Measurements from ENCODE around the gene GNB5. TPM values are rescaled to one million over a fixed set of nuclear protein-coding genes. Genes with fewer than 3 reads are reported as not detected.

GNB5 gene
- total RNA-seq, 2 experiments from 2014 or later: 36.1 to 40.5 TPM

- no peaks in the 10 kb centered on the region for H3K9me3 Mint-ChIP-seq
- POLR2A ChIA-PET: interaction anchor here (1.5 kb wide), 1 partner anchor 42 kb away, joined by 23 read pairs; no protein-coding TSS in a partner anchor
- no peaks in the 10 kb centered on the region for H3K27me3 Mint-ChIP-seq
- peak overlapping the region; percentile 83 for H3K4me3 Mint-ChIP-seq
- DNase-seq (no peak), ATAC-seq (ENCODE audit: low read depth) (no peak)
- H3K4me1 Mint-ChIP-seq: peaks cover 21% of the 10 kb centered on the region
- peaks cover 1% of the 10 kb centered on the region for H3K36me3 Mint-ChIP-seq
- H3K27ac Mint-ChIP-seq: peak overlapping the region; percentile 92
These were observed 30.5 kb upstream of the GNB5 start for GRCh38 chr15:52221730-52222129.

DNA sequence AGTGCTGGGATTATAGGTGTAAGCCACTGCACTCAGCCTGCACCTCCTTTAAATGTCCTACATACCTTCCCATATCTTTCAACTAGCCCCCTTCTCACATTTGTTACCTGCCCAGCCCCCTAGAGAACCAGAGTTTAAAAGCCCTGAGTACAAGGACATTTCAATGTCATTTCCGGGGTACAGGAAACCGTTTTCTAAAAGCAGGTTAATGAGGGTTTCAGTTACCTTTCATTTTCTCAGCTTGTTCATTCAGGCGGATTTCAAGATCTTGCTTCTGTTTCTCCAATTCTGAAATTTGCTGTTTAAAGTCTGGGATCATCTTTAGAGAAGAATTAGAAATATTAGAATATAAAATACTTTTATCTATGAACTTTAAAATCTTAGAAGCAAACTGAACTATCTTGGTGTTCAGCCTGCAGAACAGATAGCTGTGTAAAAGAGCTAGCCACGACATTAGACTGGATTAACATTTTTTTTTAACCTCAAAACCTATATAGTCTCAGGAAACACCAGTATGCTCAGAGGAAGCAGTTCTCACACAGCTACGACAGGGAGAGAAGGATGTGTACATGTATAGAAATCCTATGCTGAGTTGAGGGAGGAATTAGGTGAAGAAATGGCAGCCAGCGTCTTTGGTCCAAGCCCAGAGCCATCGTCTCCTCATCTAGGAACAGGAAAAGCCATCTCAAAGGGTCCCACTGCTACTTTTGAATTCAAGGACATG, 29.9 kb upstream of the GNB5 start:
- peaks cover 1% of the 10 kb centered on the region for H3K36me3 Mint-ChIP-seq
- peak overlapping the region; percentile 83 for H3K4me3 Mint-ChIP-seq
- POLR2A ChIA-PET: interaction anchor here (0.6 to 1.5 kb wide), 2 partner anchors 42 to 43 kb away, joined by 3 to 23 read pairs; no protein-coding TSS in a partner anchor
- no peak for DNase-seq
- no peaks in the 10 kb centered on the region for H3K9me3 Mint-ChIP-seq
- peaks cover 21% of the 10 kb centered on the region for H3K4me1 Mint-ChIP-seq
- peak overlapping the region; percentile 92 for H3K27ac Mint-ChIP-seq
- ATAC-seq (ENCODE audit: low read depth): peak; percentile 59
- no peaks in the 10 kb centered on the region for H3K27me3 Mint-ChIP-seq

- ATAC-seq (ENCODE audit: low read depth) (no peak), DNase-seq (no peak)
- Mint-ChIP-seq H3K27ac (no peak overlapping the region), H3K4me3 (no peak overlapping the region), H3K36me3 (peaks cover 1% of the 10 kb centered on the region), H3K9me3 (no peaks in the 10 kb centered on the region), H3K4me1 (peaks cover 21% of the 10 kb centered on the region), H3K27me3 (no peaks in the 10 kb centered on the region)
- POLR2A ChIA-PET: interaction anchor here (0.6 to 1.5 kb wide), 2 partner anchors 41 to 44 kb away, joined by 3 to 23 read pairs; no protein-coding TSS in a partner anchor
These were observed 29.1 kb upstream of the GNB5 start for GRCh38 chr15:52220251-52220650.

DNA sequence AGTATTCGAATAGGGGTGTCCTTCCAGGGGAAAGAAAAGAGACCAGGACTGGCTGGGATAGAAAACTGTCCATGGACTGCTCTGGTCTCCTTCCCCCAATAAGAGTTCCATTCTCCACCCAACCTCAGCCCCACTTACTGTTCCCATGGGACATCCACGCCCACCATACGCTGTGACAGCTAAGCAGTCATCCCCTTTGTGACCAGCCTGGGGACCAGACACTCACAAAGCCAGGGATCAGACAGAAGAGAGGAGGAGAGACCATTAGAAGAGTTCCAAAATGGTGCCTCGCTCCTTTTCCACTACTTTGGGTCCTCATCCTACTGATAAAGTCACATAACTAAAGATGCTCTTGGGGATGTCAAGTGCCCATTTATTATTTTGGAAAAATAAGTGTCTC, 27.6 kb upstream of the GNB5 start:
- POLR2A ChIA-PET: no interaction called here
- Mint-ChIP-seq H3K27me3 (no peaks in the 10 kb centered on the region), H3K9me3 (no peaks in the 10 kb centered on the region), H3K36me3 (peaks cover 1% of the 10 kb centered on the region), H3K4me1 (peaks cover 18% of the 10 kb centered on the region), H3K27ac (no peak overlapping the region), H3K4me3 (no peak overlapping the region)
- DNase-seq (no peak), ATAC-seq (ENCODE audit: low read depth) (no peak)

DNA sequence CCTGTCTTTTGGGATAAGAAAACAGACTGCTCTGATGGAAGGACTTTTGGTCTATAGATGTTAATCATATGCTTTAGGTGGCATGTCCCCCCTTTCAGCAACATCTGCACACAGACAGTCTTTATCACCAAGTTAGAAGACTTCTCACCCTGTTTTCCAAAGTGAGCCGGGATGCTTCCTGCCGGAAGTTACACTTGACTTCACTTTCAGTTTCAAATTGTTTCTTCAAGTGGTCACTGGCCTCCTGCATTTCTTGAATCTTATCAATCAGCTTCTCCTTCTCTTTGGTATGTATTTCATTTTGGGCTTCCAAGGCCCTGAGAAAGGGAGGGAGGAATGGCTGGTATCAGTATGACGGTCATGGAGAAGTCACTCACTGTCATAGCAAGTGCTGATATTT, 27.2 kb upstream of the GNB5 start:
- H3K9me3 Mint-ChIP-seq: no peaks in the 10 kb centered on the region
- no peak overlapping the region for H3K4me3 Mint-ChIP-seq
- no peak for ATAC-seq (ENCODE audit: low read depth)
- H3K36me3 Mint-ChIP-seq: peaks cover 1% of the 10 kb centered on the region
- no peak for DNase-seq
- H3K4me1 Mint-ChIP-seq: peaks cover 18% of the 10 kb centered on the region
- POLR2A ChIA-PET: no interaction called here
- H3K27ac Mint-ChIP-seq: no peak overlapping the region
- H3K27me3 Mint-ChIP-seq: no peaks in the 10 kb centered on the region

DNA sequence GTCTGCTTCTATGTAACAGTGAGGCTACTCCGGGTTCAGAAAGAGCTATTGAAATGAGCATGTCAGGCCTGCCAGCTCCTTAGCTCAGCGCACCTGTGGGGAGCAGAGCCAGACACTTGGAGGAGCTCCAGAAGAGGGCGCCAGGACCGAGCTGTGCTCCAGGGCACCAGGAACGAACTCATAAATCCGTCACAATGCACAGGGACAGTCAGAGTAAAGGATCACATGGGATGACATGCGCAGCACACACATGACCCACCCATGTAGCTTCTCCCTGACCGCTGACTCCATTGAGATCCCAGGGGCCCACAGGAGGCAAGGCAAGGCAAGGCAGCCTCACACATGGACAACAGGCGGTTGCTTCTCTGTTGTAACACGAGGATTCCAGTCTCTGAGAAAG, 26.0 kb upstream of the GNB5 start:
- H3K36me3 Mint-ChIP-seq: peaks cover 3% of the 10 kb centered on the region
- H3K27ac Mint-ChIP-seq: no peak overlapping the region
- H3K27me3 Mint-ChIP-seq: no peaks in the 10 kb centered on the region
- H3K9me3 Mint-ChIP-seq: no peaks in the 10 kb centered on the region
- DNase-seq (no peak), ATAC-seq (ENCODE audit: low read depth) (peak; percentile 40)
- no peak overlapping the region for H3K4me3 Mint-ChIP-seq
- H3K4me1 Mint-ChIP-seq: peaks cover 14% of the 10 kb centered on the region
- POLR2A ChIA-PET: interaction anchor here (0.5 to 0.8 kb wide), 2 partner anchors 37 to 1848 kb away, joined by 3 read pairs; no protein-coding TSS in a partner anchor

DNA sequence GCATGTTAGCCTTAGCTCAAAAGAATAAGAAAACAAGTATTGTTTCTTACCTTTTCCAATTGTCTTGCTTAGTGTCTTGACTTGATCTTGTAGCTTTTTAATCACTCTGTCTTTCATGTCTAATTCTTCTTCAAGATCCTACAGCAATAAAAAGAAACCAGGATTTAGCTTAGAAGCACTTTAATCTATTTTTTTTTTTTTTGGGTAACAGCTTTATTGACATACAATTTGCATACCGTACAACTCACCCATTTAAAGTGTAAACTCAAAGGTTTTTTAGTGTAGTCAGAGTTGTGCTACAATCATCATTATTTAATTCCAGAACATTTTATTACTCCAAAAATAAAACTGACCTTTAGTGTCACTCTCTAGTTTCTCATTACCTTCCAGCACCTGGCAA, 23.4 kb upstream of the GNB5 start:
- Mint-ChIP-seq H3K9me3 (no peaks in the 10 kb centered on the region), H3K4me1 (peaks cover 2% of the 10 kb centered on the region), H3K36me3 (peaks cover 3% of the 10 kb centered on the region), H3K27ac (no peak overlapping the region), H3K4me3 (no peak overlapping the region), H3K27me3 (no peaks in the 10 kb centered on the region)
- POLR2A ChIA-PET: interaction anchor here (2.0 kb wide), 1 partner anchor 35 kb away, joined by 9 read pairs; no protein-coding TSS in a partner anchor
- no peak for ATAC-seq (ENCODE audit: low read depth)
- no peak for DNase-seq

DNA sequence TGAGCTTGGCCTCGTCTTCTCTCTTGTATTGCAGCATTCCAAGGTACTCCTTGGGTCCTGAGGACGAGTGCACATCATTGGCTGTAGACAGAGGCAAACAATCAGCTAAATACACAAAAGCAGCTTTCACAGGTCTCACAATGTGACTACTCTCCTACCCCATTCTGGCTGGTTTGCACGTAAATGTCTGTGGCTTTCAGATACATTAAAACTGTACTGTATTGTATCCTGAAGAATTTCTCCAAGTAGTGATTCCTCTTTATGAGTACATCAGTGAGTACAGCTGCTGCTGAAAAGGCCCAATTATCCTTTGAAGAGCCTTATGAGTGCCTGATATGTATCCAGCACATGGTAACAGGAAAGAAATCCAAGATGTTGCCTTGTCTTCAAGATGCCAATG, 22.0 kb upstream of the GNB5 start:
- Mint-ChIP-seq H3K4me3 (no peak overlapping the region), H3K27me3 (no peaks in the 10 kb centered on the region), H3K36me3 (peaks cover 1% of the 10 kb centered on the region), H3K4me1 (peaks cover 2% of the 10 kb centered on the region), H3K27ac (no peak overlapping the region), H3K9me3 (no peaks in the 10 kb centered on the region)
- ATAC-seq (ENCODE audit: low read depth) (no peak), DNase-seq (no peak)
- POLR2A ChIA-PET: interaction anchor here (0.6 to 2.0 kb wide), 3 partner anchors 34 to 193 kb away, joined by 3 to 9 read pairs (median 3); no protein-coding TSS in a partner anchor

GRCh38 chr15:52208306-52208946, 17.2 kb upstream of the GNB5 start:
- no peaks in the 10 kb centered on the region for H3K27me3 Mint-ChIP-seq
- ATAC-seq (ENCODE audit: low read depth): peak; percentile 97

DNA sequence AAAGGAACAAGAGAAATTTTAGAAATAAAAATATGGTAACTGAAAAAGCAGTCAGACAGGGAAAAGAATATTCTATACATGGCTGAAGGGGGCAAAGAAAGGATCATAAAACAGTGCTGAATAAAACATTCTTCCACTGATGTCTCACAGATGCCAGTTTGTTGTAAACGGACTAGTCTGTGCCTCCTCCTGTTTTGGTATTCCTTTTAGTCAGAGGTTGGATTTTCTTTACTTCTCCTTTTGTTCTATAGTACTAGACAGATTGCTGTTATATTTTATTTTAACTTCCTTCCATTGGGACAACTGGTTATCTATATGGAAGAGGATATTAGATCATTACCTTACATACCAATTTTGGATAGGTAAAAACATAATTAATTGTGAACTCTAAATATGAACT, 16.0 kb upstream of the GNB5 start:
- POLR2A ChIA-PET: no interaction called here
- Mint-ChIP-seq H3K4me3 (no peak overlapping the region), H3K4me1 (peaks cover 2% of the 10 kb centered on the region), H3K9me3 (no peaks in the 10 kb centered on the region), H3K27me3 (no peaks in the 10 kb centered on the region), H3K36me3 (no peaks in the 10 kb centered on the region), H3K27ac (no peak overlapping the region)
- no peak for ATAC-seq (ENCODE audit: low read depth)
- DNase-seq: no peak

More at GRCh38 chr15:52208306-52208946, 17.2 kb upstream of the GNB5 start:
- H3K4me1 Mint-ChIP-seq: peaks cover 2% of the 10 kb centered on the region
- POLR2A ChIA-PET: interaction anchor here (1.2 kb wide), 1 partner anchor 29 kb away, joined by 3 read pairs; no protein-coding TSS in a partner anchor
- H3K36me3 Mint-ChIP-seq: peaks cover 1% of the 10 kb centered on the region
- no peak overlapping the region for H3K27ac Mint-ChIP-seq
- DNase-seq: peak; percentile 79
- no peaks in the 10 kb centered on the region for H3K9me3 Mint-ChIP-seq
- no peak overlapping the region for H3K4me3 Mint-ChIP-seq

DNA sequence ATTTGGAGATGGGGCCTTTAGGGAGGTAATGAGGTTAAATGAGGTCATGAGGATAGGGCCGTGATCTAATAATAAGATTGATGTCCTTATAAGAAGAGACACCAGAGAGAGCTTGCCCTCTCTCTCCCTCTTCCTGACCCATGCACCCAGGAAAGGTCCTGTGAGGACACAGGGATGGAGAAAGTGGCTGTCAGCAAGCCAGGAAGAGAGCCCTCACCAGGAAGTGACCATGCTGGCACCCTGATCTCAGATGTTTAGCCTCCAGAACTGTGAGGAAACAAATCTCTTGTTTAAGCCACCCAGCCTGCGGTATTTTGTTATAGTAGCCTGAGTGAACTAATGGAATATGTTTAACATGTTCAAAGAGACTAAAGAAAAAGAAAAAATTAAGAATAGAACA, 15.3 kb upstream of the GNB5 start:
- no peak for ATAC-seq (ENCODE audit: low read depth)
- POLR2A ChIA-PET: no interaction called here
- Mint-ChIP-seq H3K4me1 (peaks cover 2% of the 10 kb centered on the region), H3K27ac (no peak overlapping the region), H3K4me3 (no peak overlapping the region), H3K27me3 (no peaks in the 10 kb centered on the region), H3K9me3 (no peaks in the 10 kb centered on the region), H3K36me3 (no peaks in the 10 kb centered on the region)
- DNase-seq: no peak

DNA sequence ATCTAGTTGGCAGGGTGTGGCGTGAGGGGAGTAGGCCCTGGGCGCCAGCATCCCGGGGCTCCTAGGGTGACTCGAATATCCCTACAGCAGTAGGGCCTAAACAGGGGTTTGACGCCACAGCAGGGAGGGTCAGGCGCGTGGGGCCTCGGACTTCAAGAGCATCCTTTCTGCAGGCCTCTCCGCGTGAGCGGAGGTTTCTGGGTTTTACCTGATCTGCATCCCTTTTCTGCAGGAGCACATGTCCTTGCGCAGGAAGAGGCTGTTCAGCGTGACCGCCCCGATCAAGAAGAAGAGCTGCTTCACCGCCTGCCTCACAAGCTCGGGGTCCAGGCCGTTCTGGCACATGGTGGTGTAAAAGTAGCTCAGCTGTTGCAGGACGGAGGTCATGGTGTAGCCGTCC, 13.5 kb upstream of the GNB5 start:
- H3K4me3 Mint-ChIP-seq: no peak overlapping the region
- peaks cover 2% of the 10 kb centered on the region for H3K4me1 Mint-ChIP-seq
- no peaks in the 10 kb centered on the region for H3K36me3 Mint-ChIP-seq
- DNase-seq (no peak), ATAC-seq (ENCODE audit: low read depth) (no peak)
- H3K9me3 Mint-ChIP-seq: no peaks in the 10 kb centered on the region
- H3K27ac Mint-ChIP-seq: no peak overlapping the region
- POLR2A ChIA-PET: no interaction called here
- H3K27me3 Mint-ChIP-seq: peaks cover 4% of the 10 kb centered on the region

GRCh38 chr15:52200831-52201365, 9.7 kb upstream of the GNB5 start:
- no peak overlapping the region for H3K4me3 Mint-ChIP-seq
- no peaks in the 10 kb centered on the region for H3K36me3 Mint-ChIP-seq
- no peaks in the 10 kb centered on the region for H3K4me1 Mint-ChIP-seq
- DNase-seq: no peak
- no peak for ATAC-seq (ENCODE audit: low read depth)
- H3K9me3 Mint-ChIP-seq: no peaks in the 10 kb centered on the region
- H3K27ac Mint-ChIP-seq: no peak overlapping the region
- H3K27me3 Mint-ChIP-seq: peaks cover 7% of the 10 kb centered on the region
- POLR2A ChIA-PET: no interaction called here
